Thyroid gland (tissue), 4 donors: ENCODE results near the gene DMWD. TPM values are rescaled to one million over a fixed set of nuclear protein-coding genes. Genes with fewer than 3 reads are reported as not detected.

Experiments used
- DNase-seq, 2 donors: peaks; one replicate each; pipeline ENCODE4 v3.0.0-alpha.2; 2019
- H3K27ac ChIP-seq, 3 donors: fragments of 200-600 bp; sonication (generic); 1 replicate in 2 of 3; 2 replicates in 1 of 3; pipeline ENCODE4 v1.5.1; 2016 to 2019; ENCODE audit warnings: mild to moderate bottlenecking in 1 of 3, moderate library complexity in 1 of 3
- H3K27me3 ChIP-seq: fragments of 200-600 bp; sonication (generic); one replicate; pipeline ENCODE4 v1.5.1; 2019
- H3K36me3 ChIP-seq, 2 donors: fragments of 200-600 bp; sonication (generic); one replicate each; pipeline ENCODE4 v1.5.1; 2016 to 2019
- H3K4me1 ChIP-seq, 2 donors: fragments of 200-600 bp; sonication (generic); one replicate each; pipeline ENCODE4 v1.5.1; 2017 to 2019
- H3K4me3 ChIP-seq, 3 donors: fragments of 200-600 bp; sonication (generic); replicated peaks in 1 of 3; 1 replicate in 2 of 3; 2 replicates in 1 of 3; pipeline ENCODE4 v1.5.1; 2016; ENCODE audit warnings: mild to moderate bottlenecking in 1 of 3
- H3K9me3 ChIP-seq: fragments of 200-600 bp; sonication (generic); one replicate; pipeline ENCODE4 v1.5.1; 2017
- CTCF ChIP-seq, 6 experiments: fragments of 200-600 bp in 3 of 6; fragments of 450-650 bp in 3 of 6; sonication (generic) in 3 of 6; IDR thresholded peaks; one replicate each; pipeline ENCODE4 v1.5.1; 2016 to 2019; ENCODE audit warnings: antibody characterized with exemption in 6 of 6, mild to moderate bottlenecking in 2 of 6, inconsistent platforms in 1 of 6, moderate library complexity in 1 of 6
- POLR2A ChIP-seq, 2 donors: fragments of 450-650 bp; IDR thresholded peaks; one replicate each; pipeline ENCODE4 v1.6.1; 2017; ENCODE audit warnings: antibody characterized with exemption in 2 of 2, mild to moderate bottlenecking in 2 of 2, moderate library complexity in 1 of 2
- WGBS, 2 donors: methylation state at CpG; one replicate each; pipeline ENCODE4 v1.1.5; 2017; 5-methylcytosine and 5-hydroxymethylcytosine counted together
- intact Hi-C: fragments of 100-400 bp; cut with DNase I; formaldehyde crosslinking; loops from one replicate; pipeline ENCODE4 v1.15.1; 2023
- total RNA-seq, 4 donors: library from RNA; depleted of rRNA; stranded (reverse); fragments of >200 nt; gene quantifications; one replicate each; pipeline ENCODE4 v1.2.3, GENCODE V29; 2016

The DMWD gene
- total RNA-seq, 4 donors from 2014 or later, result 38.2 to 69.7 (median 48.3) TPM

- intact Hi-C loops, result no loop called here
- no peak for TF ChIP-seq POLR2A (IDR thresholded peaks at IDR 0.05)
- no peak for TF ChIP-seq CTCF (IDR thresholded peaks at IDR 0.05)
- 62 to 74% methylated on average over 4 of the region's 4 CpGs for WGBS, 2 donors
- Histone ChIP-seq H3K27me3 (no peaks in the 10 kb centered on the region), H3K4me1 (no peaks in the 10 kb centered on the region), H3K9me3 (no peaks in the 10 kb centered on the region), H3K27ac (no peak overlapping the region), H3K36me3 (no peaks in the 10 kb centered on the region), H3K4me3 (no peak overlapping the region)
- DNase-seq, result no peak
Measured at GRCh38 chr19:45742969-45743368, 49.7 kb downstream of the DMWD start.

DNA sequence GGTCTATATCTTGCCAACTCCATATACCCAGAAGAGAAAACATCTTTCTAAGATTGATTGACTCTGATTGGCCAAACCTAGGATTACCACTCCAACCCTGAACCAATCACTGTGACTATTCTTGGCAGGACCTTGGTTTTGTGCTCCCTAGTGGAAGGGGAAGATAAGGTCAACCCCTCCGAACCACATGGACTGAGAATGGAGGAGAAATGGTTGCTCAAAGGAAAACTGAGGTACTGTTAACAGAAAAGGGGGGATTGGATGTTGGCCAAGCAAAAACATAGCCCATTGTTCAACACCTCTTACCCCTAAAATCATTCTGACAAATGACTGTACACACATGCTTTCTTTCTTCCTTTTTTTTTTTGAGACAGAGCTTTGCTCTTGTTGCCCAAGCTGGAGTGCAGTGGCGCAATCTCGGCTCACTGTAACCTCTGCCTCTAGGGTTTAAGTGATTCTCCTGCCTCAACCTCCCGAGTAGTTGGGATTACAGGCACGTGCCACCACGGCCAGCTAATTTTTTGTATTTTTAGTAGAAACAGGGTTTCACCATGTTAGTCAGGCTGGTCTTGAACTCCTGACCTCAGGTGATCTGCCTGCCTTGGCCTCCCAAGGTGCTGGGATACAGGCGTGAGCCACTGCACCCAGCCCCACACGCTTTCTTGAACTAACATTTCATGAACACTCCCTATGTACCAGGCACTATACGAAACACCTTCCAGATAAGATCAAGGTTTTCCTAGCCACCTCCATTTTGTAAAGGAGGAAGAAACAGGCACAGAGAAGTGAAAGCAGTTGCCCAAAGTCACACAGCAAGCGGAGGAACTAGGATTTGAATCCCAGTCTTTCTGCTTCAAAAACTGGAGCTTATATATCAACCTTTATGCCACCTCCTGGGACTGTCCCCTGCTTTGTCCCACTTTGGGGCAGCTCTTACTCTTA lies 52.9 kb downstream of the DMWD start:
- no peaks in the 10 kb centered on the region for H3K9me3 ChIP-seq
- no peak overlapping the region for H3K27ac ChIP-seq
- H3K4me1 ChIP-seq, result no peaks in the 10 kb centered on the region
- intact Hi-C loops, result no loop called here
- TF ChIP-seq CTCF (IDR thresholded peaks at IDR 0.05), result no peak
- TF ChIP-seq POLR2A (IDR thresholded peaks at IDR 0.05), result no peak
- 84 to 90% methylated on average over 10 of the region's 10 CpGs for WGBS, 2 donors
- no peak for DNase-seq
- no peak overlapping the region for H3K4me3 ChIP-seq
- no peaks in the 10 kb centered on the region for H3K27me3 ChIP-seq
- no peaks in the 10 kb centered on the region for H3K36me3 ChIP-seq

DNA sequence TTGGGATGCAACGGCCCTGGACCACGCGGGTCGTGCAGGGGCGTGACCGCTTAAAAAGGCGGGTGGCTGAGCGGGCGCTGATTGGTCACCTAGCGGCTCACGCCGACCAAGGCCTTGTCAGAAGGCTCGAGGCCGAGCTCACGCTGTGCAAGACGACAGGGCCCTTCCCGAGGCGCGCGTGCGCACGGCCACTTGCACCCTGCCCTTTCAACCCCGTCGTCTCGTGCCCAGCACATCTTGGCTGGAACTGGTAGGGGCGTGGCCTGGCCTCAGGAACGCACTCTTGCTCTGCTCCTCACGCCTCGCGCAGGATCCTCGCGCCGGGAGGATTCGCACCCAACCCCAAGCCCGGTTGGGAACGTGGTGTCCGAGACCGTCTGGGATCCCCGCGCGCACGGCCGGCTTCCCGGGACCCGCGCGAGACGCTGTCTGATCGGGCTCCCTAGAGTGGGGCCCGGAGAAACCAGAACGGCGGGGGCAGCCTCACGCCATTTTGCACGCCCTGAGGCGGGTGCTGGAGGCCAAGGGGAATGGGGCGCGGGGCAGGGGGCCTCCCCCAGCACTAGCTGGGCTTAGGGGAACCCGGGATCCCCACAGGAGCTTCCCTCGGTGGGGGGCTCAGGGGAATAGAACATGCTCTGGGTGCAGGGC lies 59.4 kb downstream of the DMWD start, which contains the start of gene MEIOSIN:
Gene MEIOSIN, plus strand, starts transcription at position 280 of the 651 bp plus-strand sequence. CDS start 1,938 bp downstream, outside the sequence.
- TF ChIP-seq CTCF (IDR thresholded peaks at IDR 0.05) (no peak), POLR2A (IDR thresholded peaks at IDR 0.05) (no peak)
- no peak for DNase-seq
- no peak within 1 kb of the TSS for H3K27ac ChIP-seq
- intact Hi-C loops, result no loop called here
- no peaks in the 10 kb centered on the region for H3K9me3 ChIP-seq
- H3K4me3 ChIP-seq, result no peak within 1 kb of the TSS
- H3K36me3 ChIP-seq, result no peaks in the 10 kb centered on the region
- H3K27me3 ChIP-seq, result no peaks in the 10 kb centered on the region
- 90 to 93% methylated on average over 39 to 59 of the region's 59 CpGs for WGBS, 2 donors
- peaks cover 9 to 18% of the 10 kb centered on the region in 2 donors for H3K4me1 ChIP-seq

Other genes with a start within 250 kb of the DMWD start
- 10 to 100 TPM in 3 of 4 donors, 1 to 10 TPM in 1; 5.4 to 30.8 (median 17.0) TPM for gene OPA3, start 208.0 kb downstream of the DMWD start, total RNA-seq
- 1 to 10 TPM; 3.6 to 9.4 (median 5.6) TPM for gene GPR4, start 190.6 kb downstream of the DMWD start, total RNA-seq
- 100 to 1,000 TPM in 1 of 4 donors, 10 to 100 TPM in 3; 33.1 to 148 (median 36.8) TPM for gene EML2, start 153.4 kb downstream of the DMWD start, total RNA-seq
- 1 to 10 TPM in 3 of 4 donors, under 1 TPM in 1; 0.45 to 1.5 (median 1.2) TPM for gene GIPR, start 124.6 kb downstream of the DMWD start, total RNA-seq
- gene SNRPD2, start 100.9 kb downstream of the DMWD start, total RNA-seq, result 100 to 1,000 TPM; 133 to 279 (median 192) TPM
- gene QPCTL, start 100.2 kb downstream of the DMWD start, total RNA-seq, result 10 to 100 TPM in 2 of 4 donors, 1 to 10 TPM in 2; 5.4 to 16.3 (median 12.5) TPM
- 10 to 100 TPM; 13.7 to 22.3 (median 17.4) TPM for gene FBXO46, start 61.9 kb downstream of the DMWD start, total RNA-seq
- not detected for gene MEIOSIN, start 59.4 kb downstream of the DMWD start, total RNA-seq
- 10 to 100 TPM; 18.3 to 33.0 (median 23.3) TPM for gene SIX5, start 23.6 kb downstream of the DMWD start, total RNA-seq
- 10 to 100 TPM; 18.9 to 32.6 (median 26.3) TPM for gene DMPK, start 10.4 kb downstream of the DMWD start, total RNA-seq
- gene RSPH6A, start 22.5 kb upstream of the DMWD start, total RNA-seq, result 1 to 10 TPM in 3 of 4 donors, under 1 TPM in 1; 0.50 to 8.9 (median 3.9) TPM
- 10 to 100 TPM; 32.4 to 56.8 (median 38.7) TPM for gene SYMPK, start 70.3 kb upstream of the DMWD start, total RNA-seq
- gene FOXA3, start 71.5 kb upstream of the DMWD start, total RNA-seq, result not detected
- gene IRF2BP1, start 93.3 kb upstream of the DMWD start, total RNA-seq, result 10 to 100 TPM; 25.9 to 47.0 (median 36.1) TPM
- 1 to 10 TPM; 1.8 to 4.3 (median 3.0) TPM for gene MYPOP, start 109.8 kb upstream of the DMWD start, total RNA-seq
- not detected for gene NANOS2, start 121.9 kb upstream of the DMWD start, total RNA-seq
- gene NOVA2, start 181.0 kb upstream of the DMWD start, total RNA-seq, result 1 to 10 TPM; 1.5 to 3.6 (median 2.6) TPM
- 10 to 100 TPM in 2 of 4 donors, 1 to 10 TPM in 2; 8.5 to 12.4 (median 9.8) TPM for gene CCDC61, start 202.6 kb upstream of the DMWD start, total RNA-seq
- 1 to 10 TPM in 1 of 4 donors, not detected in 3; 2.0 TPM for gene PGLYRP1, start 230.2 kb upstream of the DMWD start, total RNA-seq
- not detected for gene IGFL4, start 248.2 kb upstream of the DMWD start, total RNA-seq